Measurements from ENCODE around the gene OXCT1. TPM values are rescaled to one million over a fixed set of nuclear protein-coding genes. Genes with fewer than 3 reads are reported as not detected.

OXCT1 gene
- total and polyA plus RNA-seq, 2 of the 8 experiments (the other 6 are each of a cell fraction or from before 2014, with no cell fraction given): 10.1 to 28.2 TPM

DNA sequence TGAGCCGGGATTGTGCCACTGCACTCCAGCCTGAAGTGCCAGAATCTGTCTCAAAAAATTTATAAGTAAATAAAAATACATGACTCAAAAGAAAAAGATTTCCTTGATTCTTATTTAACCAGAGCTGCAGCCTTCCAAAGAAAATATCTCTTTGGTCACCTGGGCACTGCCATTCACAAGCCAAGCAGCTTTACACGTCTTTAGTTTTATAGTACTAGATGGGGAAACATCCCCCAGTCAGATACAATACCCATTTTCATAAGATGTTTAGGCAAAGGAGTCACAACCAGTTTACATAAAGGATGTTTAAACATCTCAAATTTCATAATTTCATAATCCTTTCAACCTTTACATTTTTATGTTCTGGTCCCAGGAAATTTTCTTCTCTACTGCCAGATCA is 13.7 kb upstream of the OXCT1 start (continued):
- no peak for TF ChIP-seq GTF2F1 (IDR thresholded peaks at IDR 0.05; ENCODE audit: borderline replicate concordance, low read depth, low read length)
- TF ChIP-seq RBBP5 (IDR thresholded peaks at IDR 0.05; ENCODE audit: borderline replicate concordance, low read depth, low read length): no peak
- no peak for TF ChIP-seq CHD2 (IDR thresholded peaks at IDR 0.05; ENCODE audit: low read length)
- TF ChIP-seq, protein P1, sequence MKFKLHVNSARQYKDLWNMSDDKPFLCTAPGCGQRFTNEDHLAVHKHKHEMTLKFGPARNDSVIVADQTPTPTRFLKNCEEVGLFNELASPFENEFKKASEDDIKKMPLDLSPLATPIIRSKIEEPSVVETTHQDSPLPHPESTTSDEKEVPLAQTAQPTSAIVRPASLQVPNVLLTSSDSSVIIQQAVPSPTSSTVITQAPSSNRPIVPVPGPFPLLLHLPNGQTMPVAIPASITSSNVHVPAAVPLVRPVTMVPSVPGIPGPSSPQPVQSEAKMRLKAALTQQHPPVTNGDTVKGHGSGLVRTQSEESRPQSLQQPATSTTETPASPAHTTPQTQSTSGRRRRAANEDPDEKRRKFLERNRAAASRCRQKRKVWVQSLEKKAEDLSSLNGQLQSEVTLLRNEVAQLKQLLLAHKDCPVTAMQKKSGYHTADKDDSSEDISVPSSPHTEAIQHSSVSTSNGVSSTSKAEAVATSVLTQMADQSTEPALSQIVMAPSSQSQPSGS (IDR thresholded peaks at IDR 0.05; ENCODE audit: low read length): no peak
- no peak for TF ChIP-seq RAD21 (IDR thresholded peaks at IDR 0.05 in 1 of 2, conservative IDR thresholded peaks at IDR 0.05 in 1 of 2; ENCODE audit: low read depth in 2 of 2, low read length in 2 of 2)
- no peak for TF ChIP-seq ASH2L (IDR thresholded peaks at IDR 0.05; ENCODE audit: low read length)

All from H1 (cell line).